PC-9 (cell line): ENCODE measurements around the gene PHLDA2. TPM values are rescaled to one million over a fixed set of nuclear protein-coding genes. Genes with fewer than 3 reads are reported as not detected.

Experiments
- BruUV-seq: library from RNA; stranded (reverse); fragments of 400-500 nt; replicated peaks from 2 replicates; lab custom pipeline; 2021; lab: Mats Ljungman, UMichigan
- CTCF ChIA-PET: fragments of 300-600 bp; sonication (Branson Sonifier 250); formaldehyde crosslinking; loops from one replicate; lab custom pipeline; 2022; ENCODE audit warnings: antibody characterized with exemption; lab: Charles Lee
- POLR2A ChIA-PET: fragments of 300-600 bp; sonication (Branson Sonifier 250); formaldehyde crosslinking; loops from one replicate; lab custom pipeline; 2022; ENCODE audit warnings: antibody characterized with exemption; ENCODE audit not compliant: unreplicated experiment; lab: Charles Lee
- DNase-seq, 2 experiments: peaks; one replicate each; pipeline versions ENCODE4 v3.0.0 to v3.0.0-alpha.2; 2015 to 2022; ENCODE audit warnings: mixed read lengths in 1 of 2
- H2AFZ ChIP-seq: fragments of 200-600 bp; sonication (generic); 2 replicates; pipeline ENCODE4 v1.8.1; 2017; ENCODE audit warnings: antibody characterized with exemption
- H3F3A ChIP-seq: fragments of 200-600 bp; sonication (generic); 2 replicates; pipeline ENCODE4 v1.8.1; 2017; ENCODE audit warnings: antibody characterized with exemption, mild to moderate bottlenecking, low read depth; ENCODE audit not compliant: insufficient read depth
- H3K27ac ChIP-seq: fragments of 200-600 bp; sonication (generic); 2 replicates; pipeline ENCODE4 v1.6.1; 2016; ENCODE audit warnings: mixed run types
- H3K27me3 ChIP-seq: fragments of 200-600 bp; sonication (generic); 2 replicates; pipeline ENCODE4 v1.6.1; 2016; ENCODE audit warnings: low read depth, mixed run types; ENCODE audit not compliant: insufficient read depth
- H3K36me3 ChIP-seq: fragments of 200-600 bp; sonication (generic); 2 replicates; pipeline ENCODE4 v1.6.1; 2016; ENCODE audit warnings: low read depth, mixed run types
- H3K4me1 ChIP-seq: fragments of 200-600 bp; sonication (generic); replicated peaks from 2 replicates; pipeline ENCODE4 v1.6.1; 2016; ENCODE audit warnings: mixed run types; ENCODE audit not compliant: insufficient read depth
- H3K4me2 ChIP-seq: fragments of 200-600 bp; sonication (generic); 2 replicates; pipeline ENCODE4 v1.6.1; 2017; ENCODE audit warnings: mixed run types
- H3K4me3 ChIP-seq: fragments of 200-600 bp; sonication (generic); 2 replicates; pipeline ENCODE4 v1.6.1; 2016; ENCODE audit warnings: mixed run types
- H3K79me2 ChIP-seq: fragments of 200-600 bp; sonication (generic); 2 replicates; pipeline ENCODE4 v1.6.1; 2017; ENCODE audit warnings: low read depth, mixed run types
- H3K9me2 ChIP-seq: fragments of 200-600 bp; sonication (generic); 2 replicates; pipeline ENCODE4 v1.8.1; 2017; ENCODE audit warnings: mild to moderate bottlenecking; ENCODE audit not compliant: insufficient read depth
- H3K9me3 ChIP-seq: fragments of 200-600 bp; sonication (generic); 2 replicates; pipeline ENCODE4 v1.8.1; 2016; ENCODE audit warnings: low read depth; ENCODE audit not compliant: insufficient read depth
- H4K20me1 ChIP-seq: fragments of 200-600 bp; sonication (generic); 2 replicates; pipeline ENCODE4 v1.8.1; 2017; ENCODE audit not compliant: insufficient read depth
- EZH2 ChIP-seq: fragments of 200-600 bp; sonication (generic); IDR thresholded peaks from 2 replicates; pipeline ENCODE4 v1.8.0; 2017; ENCODE audit warnings: antibody characterized with exemption, low read depth
- intact Hi-C: fragments of 100-400 bp; cut with micrococcal nuclease; formaldehyde crosslinking; loops from one replicate; pipeline ENCODE4 v1.10.0; 2022; ENCODE audit not compliant: unreplicated experiment
- total RNA-seq: library from RNA; stranded (reverse); gene quantifications from 2 replicates; pipeline ENCODE4 v1.2.3, GENCODE V29; 2021
- TF ChIP-seq, protein P1 (sequence below): fragments of 200-600 bp; sonication (generic); conservative IDR thresholded peaks from 2 replicates; pipeline ENCODE4 v1.6.1; 2017; ENCODE audit warnings: mixed run types, antibody characterized with exemption, mild to moderate bottlenecking, moderate library complexity

Gene PHLDA2
- total RNA-seq, 1 experiment from 2014 or later = 14.1 TPM

DNA sequence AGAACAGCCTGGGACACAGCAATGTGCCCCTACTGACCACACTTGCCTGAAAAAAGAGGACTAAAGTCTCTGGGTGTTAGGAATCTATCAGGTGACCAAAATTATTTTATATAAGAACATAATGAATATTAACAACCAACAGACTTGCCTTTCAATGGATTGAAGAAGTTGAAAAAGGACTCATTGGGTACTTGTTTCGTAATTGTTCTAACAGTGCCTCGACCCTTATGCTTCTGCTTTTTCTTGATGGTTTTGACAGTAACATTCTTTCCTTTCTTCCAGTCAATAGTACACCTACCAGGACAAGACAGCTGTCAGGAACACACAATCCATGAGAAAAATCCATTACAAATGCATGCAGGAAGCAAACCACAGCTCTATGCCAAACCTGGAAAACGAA, 29.0 kb upstream of the PHLDA2 start:
- POLR2A ChIA-PET = no interaction called here
- Histone ChIP-seq H4K20me1 (no peaks in the 10 kb centered on the region; the same call in 1 of the 2 replicates), H3K27ac (no peak overlapping the region), H3K79me2 (no peaks in the 10 kb centered on the region), H3K4me3 (no peak overlapping the region), H3K9me3 (no peaks in the 10 kb centered on the region), H3K27me3 (no peaks in the 10 kb centered on the region), H3K4me1 (no peaks in the 10 kb centered on the region), H3F3A (no peaks in the 10 kb centered on the region), H3K36me3 (no peaks in the 10 kb centered on the region), H3K4me2 (no peak overlapping the region), H3K9me2 (no peaks in the 10 kb centered on the region), H2AFZ (no peak overlapping the region)
- CTCF ChIA-PET = no interaction called here
- TF ChIP-seq, protein P1, sequence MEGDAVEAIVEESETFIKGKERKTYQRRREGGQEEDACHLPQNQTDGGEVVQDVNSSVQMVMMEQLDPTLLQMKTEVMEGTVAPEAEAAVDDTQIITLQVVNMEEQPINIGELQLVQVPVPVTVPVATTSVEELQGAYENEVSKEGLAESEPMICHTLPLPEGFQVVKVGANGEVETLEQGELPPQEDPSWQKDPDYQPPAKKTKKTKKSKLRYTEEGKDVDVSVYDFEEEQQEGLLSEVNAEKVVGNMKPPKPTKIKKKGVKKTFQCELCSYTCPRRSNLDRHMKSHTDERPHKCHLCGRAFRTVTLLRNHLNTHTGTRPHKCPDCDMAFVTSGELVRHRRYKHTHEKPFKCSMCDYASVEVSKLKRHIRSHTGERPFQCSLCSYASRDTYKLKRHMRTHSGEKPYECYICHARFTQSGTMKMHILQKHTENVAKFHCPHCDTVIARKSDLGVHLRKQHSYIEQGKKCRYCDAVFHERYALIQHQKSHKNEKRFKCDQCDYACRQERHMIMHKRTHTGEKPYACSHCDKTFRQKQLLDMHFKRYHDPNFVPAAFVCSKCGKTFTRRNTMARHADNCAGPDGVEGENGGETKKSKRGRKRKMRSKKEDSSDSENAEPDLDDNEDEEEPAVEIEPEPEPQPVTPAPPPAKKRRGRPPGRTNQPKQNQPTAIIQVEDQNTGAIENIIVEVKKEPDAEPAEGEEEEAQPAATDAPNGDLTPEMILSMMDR = no peak
- TF ChIP-seq EZH2 = no peak
- DNase-seq = no peak
- BruUV-seq = no TSS peak
- intact Hi-C loops = loop anchor here (5.0 kb wide), 1 partner anchor 64 kb away; no protein-coding TSS in a partner anchor

DNA sequence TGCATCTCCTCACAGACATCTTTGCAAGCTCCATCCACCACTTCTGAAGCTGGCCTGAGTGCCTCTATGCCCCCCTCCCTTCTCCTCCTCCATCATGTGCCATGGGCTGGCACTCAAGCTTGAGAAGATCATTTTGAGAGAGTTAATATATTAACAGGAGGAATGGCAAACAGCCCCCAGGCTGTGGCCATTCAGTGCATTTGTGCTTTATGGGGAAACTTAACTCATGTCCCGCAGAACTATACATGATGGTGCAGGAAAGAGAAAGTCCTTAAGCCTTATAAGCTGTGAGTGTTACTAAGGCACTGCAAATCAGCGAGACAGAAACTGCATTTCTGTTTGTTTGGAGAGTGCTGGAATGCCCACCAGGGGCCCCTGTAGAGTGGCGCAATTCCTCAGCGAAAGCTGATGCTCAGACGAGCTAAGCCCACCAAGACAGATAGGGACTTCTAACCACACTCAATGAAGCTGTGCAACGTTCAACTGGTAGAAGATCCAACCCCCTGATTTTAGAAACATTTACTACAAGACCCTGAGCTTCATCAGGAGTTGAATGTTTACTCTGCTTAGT, 26.8 kb upstream of the PHLDA2 start:
- Histone ChIP-seq H2AFZ (no peak overlapping the region), H3K27ac (no peak overlapping the region), H3K4me1 (no peaks in the 10 kb centered on the region; the same call in 1 of the 2 replicates), H3K4me3 (no peak overlapping the region), H3K4me2 (no peak overlapping the region), H3K27me3 (no peaks in the 10 kb centered on the region), H4K20me1 (no peaks in the 10 kb centered on the region; the same call in 1 of the 2 replicates), H3K9me2 (no peaks in the 10 kb centered on the region), H3F3A (peaks cover 7% of the 10 kb centered on the region; the same call in 1 of the 2 replicates), H3K36me3 (no peaks in the 10 kb centered on the region), H3K79me2 (no peaks in the 10 kb centered on the region), H3K9me3 (no peaks in the 10 kb centered on the region)
- POLR2A ChIA-PET = no interaction called here
- CTCF ChIA-PET = no interaction called here
- intact Hi-C loops = loop anchor here (5.0 kb wide), 1 partner anchor 66 kb away; no protein-coding TSS in a partner anchor
- TF ChIP-seq, protein P1 = no peak
- TF ChIP-seq EZH2 = no peak
- DNase-seq = no peak
- no TSS peak for BruUV-seq

GRCh38 chr11:2954263-2954662, 25.0 kb upstream of the PHLDA2 start:
- no peaks in the 10 kb centered on the region for H3K27me3 ChIP-seq
- no peak overlapping the region for H3K4me3 ChIP-seq
- H3K4me1 ChIP-seq = no peaks in the 10 kb centered on the region; the same call in 1 of the 2 replicates
- DNase-seq = no peak
- no peak for TF ChIP-seq EZH2
- TF ChIP-seq, protein P1 = no peak
- no peaks in the 10 kb centered on the region for H3K9me3 ChIP-seq
- BruUV-seq = no TSS peak
- no peaks in the 10 kb centered on the region for H3K9me2 ChIP-seq
- ChIA-PET CTCF (no interaction called here), POLR2A (no interaction called here)
- no peaks in the 10 kb centered on the region for H3K36me3 ChIP-seq
- no peak overlapping the region for H3K4me2 ChIP-seq
- peaks cover 7% of the 10 kb centered on the region; the same call in 1 of the 2 replicates for H3F3A ChIP-seq
- no peak overlapping the region for H3K27ac ChIP-seq
- intact Hi-C loops = no loop called here
- no peaks in the 10 kb centered on the region for H3K79me2 ChIP-seq
- H2AFZ ChIP-seq = no peak overlapping the region
- no peaks in the 10 kb centered on the region; the same call in 1 of the 2 replicates for H4K20me1 ChIP-seq
